WERI-Rb-1 (cell line): ENCODE results near the gene FCRLB.
A peak's percentile ranks its signal among the peaks of the same experiment; 100 is the strongest.
"Not testable (repeated sequence)": the region's sequence is repeated elsewhere in the genome, so short reads cannot be mapped to it uniquely, and the experiment has no call there.

Experiments
- DNase-seq: peaks from one replicate; pipeline ENCODE4 v3.0.0-alpha.2; 2020
- H3K27ac ChIP-seq: fragments of 250-450 bp; sonication (Bioruptor Pico); 2 replicates; pipeline ENCODE4 v1.5.1; 2020; ENCODE audit warnings: mild to moderate bottlenecking, moderate library complexity
- H3K27me3 ChIP-seq: fragments of 250-450 bp; sonication (Bioruptor Pico); 2 replicates; pipeline ENCODE4 v1.5.1; 2021; ENCODE audit warnings: mild to moderate bottlenecking, low read depth, moderate library complexity; ENCODE audit not compliant: insufficient read depth, severe bottlenecking
- H3K36me3 ChIP-seq: fragments of 250-450 bp; sonication (Bioruptor Pico); 2 replicates; pipeline ENCODE4 v1.5.1; 2020; ENCODE audit warnings: mild to moderate bottlenecking, moderate library complexity
- H3K4me3 ChIP-seq: 2 replicates; pipeline ENCODE4 v1.5.1; 2011; ENCODE audit warnings: low read depth, mild to moderate bottlenecking, control low read depth, low read length
- H3K9me3 ChIP-seq: fragments of 250-450 bp; sonication (Bioruptor Pico); 2 replicates; pipeline ENCODE4 v1.5.1; 2021; ENCODE audit warnings: mild to moderate bottlenecking, moderate library complexity; ENCODE audit not compliant: severe bottlenecking
- CTCF ChIP-seq: IDR thresholded peaks from 2 replicates; pipeline ENCODE4 v1.5.1; 2011; ENCODE audit warnings: low read depth, mild to moderate bottlenecking, control low read depth, inconsistent platforms, low read length

The FCRLB gene

GRCh38 chr1:161766102-161766981, 45.0 kb downstream of the FCRLB start, which contains the start of gene ATF6:
ATF6 (plus strand) TSS chr1:161766320; CDS start chr1:161766361, 41 bp downstream.
- peak within 1 kb of the TSS; percentile 67 for H3K27ac ChIP-seq
- no peaks in the 10 kb centered on the region for H3K27me3 ChIP-seq
- DNase-seq, result peak; percentile 92

GRCh38 chr1:161768461-161768860, 47.1 kb downstream of the FCRLB start:
- Histone ChIP-seq H3K9me3 (no peaks in the 10 kb centered on the region), H3K4me3 (no peak overlapping the region), H3K27ac (no peak overlapping the region), H3K36me3 (peaks cover 2% of the 10 kb centered on the region; the same call in 1 of the 2 replicates), H3K27me3 (no peaks in the 10 kb centered on the region)
- no peak for DNase-seq
- no peak for TF ChIP-seq CTCF

More at GRCh38 chr1:161766102-161766981, 45.0 kb downstream of the FCRLB start, which contains the start of gene ATF6:
- TF ChIP-seq CTCF, result no peak
- H3K36me3 ChIP-seq, result peaks cover 2% of the 10 kb centered on the region; the same call in 1 of the 2 replicates
- peak within 1 kb of the TSS; percentile 95 for H3K4me3 ChIP-seq
- no peaks in the 10 kb centered on the region for H3K9me3 ChIP-seq

GRCh38 chr1:161768986-161769672, 47.8 kb downstream of the FCRLB start:
- H3K27me3 ChIP-seq, result no peaks in the 10 kb centered on the region
- no peaks in the 10 kb centered on the region for H3K9me3 ChIP-seq
- no peak overlapping the region for H3K4me3 ChIP-seq
- no peak for DNase-seq
- TF ChIP-seq CTCF, result no peak
- no peak overlapping the region for H3K27ac ChIP-seq
- peaks cover 2% of the 10 kb centered on the region; the same call in 1 of the 2 replicates for H3K36me3 ChIP-seq

- not testable (repeated sequence) for H3K9me3 ChIP-seq, H3K4me3 ChIP-seq, H3K27ac ChIP-seq, H3K36me3 ChIP-seq, DNase-seq, H3K27me3 ChIP-seq
Measured at GRCh38 chr1:161769673-161770045, 48.3 kb downstream of the FCRLB start.

- H3K9me3 ChIP-seq, result no peaks in the 10 kb centered on the region
- no peak for TF ChIP-seq CTCF
- no peak overlapping the region for H3K27ac ChIP-seq
- no peak overlapping the region for H3K4me3 ChIP-seq
- H3K27me3 ChIP-seq, result no peaks in the 10 kb centered on the region
- DNase-seq, result no peak
- H3K36me3 ChIP-seq, result peaks cover 2% of the 10 kb centered on the region; the same call in 1 of the 2 replicates
Measured at GRCh38 chr1:161770250-161770649, 48.9 kb downstream of the FCRLB start.

GRCh38 chr1:161771161-161771560, 49.8 kb downstream of the FCRLB start:
- peaks cover 2% of the 10 kb centered on the region; the same call in 1 of the 2 replicates for H3K36me3 ChIP-seq
- no peaks in the 10 kb centered on the region for H3K9me3 ChIP-seq
- no peaks in the 10 kb centered on the region for H3K27me3 ChIP-seq
- no peak for DNase-seq
- no peak overlapping the region for H3K27ac ChIP-seq
- TF ChIP-seq CTCF, result no peak
- H3K4me3 ChIP-seq, result no peak overlapping the region
